ENCODE results near the gene CLSTN2.

The CLSTN2 gene

DNA sequence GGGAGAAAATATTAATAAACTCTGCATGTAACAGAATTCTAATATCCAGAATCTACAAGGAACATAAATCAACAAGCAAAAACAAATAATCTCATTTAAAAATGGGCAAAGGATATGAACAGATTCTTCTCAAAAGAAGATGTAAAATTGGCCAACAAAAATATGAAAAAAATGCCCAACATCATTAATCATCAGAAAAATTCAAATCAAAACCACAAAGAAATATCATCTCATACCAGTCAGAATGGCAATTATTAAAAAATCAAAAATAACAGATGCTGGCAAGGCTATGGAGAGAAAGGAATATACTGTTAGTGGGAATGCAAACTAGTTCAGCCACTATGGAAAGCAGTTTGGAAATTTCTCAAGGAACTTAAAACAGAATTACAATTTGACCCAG is 592.2 kb downstream of the CLSTN2 start:
- H3K9ac ChIP-seq: no peak overlapping the region
- TF ChIP-seq, protein P1, sequence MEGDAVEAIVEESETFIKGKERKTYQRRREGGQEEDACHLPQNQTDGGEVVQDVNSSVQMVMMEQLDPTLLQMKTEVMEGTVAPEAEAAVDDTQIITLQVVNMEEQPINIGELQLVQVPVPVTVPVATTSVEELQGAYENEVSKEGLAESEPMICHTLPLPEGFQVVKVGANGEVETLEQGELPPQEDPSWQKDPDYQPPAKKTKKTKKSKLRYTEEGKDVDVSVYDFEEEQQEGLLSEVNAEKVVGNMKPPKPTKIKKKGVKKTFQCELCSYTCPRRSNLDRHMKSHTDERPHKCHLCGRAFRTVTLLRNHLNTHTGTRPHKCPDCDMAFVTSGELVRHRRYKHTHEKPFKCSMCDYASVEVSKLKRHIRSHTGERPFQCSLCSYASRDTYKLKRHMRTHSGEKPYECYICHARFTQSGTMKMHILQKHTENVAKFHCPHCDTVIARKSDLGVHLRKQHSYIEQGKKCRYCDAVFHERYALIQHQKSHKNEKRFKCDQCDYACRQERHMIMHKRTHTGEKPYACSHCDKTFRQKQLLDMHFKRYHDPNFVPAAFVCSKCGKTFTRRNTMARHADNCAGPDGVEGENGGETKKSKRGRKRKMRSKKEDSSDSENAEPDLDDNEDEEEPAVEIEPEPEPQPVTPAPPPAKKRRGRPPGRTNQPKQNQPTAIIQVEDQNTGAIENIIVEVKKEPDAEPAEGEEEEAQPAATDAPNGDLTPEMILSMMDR (conservative IDR thresholded peaks at IDR 0.05; ENCODE audit: low read depth, low read length): no peak
- H2AFZ ChIP-seq (ENCODE audit: low read depth): no peak overlapping the region
- H3K27ac ChIP-seq: no peak overlapping the region
- no peaks in the 10 kb centered on the region for H4K20me1 ChIP-seq (ENCODE audit: insufficient read depth)
- no peaks in the 10 kb centered on the region for H3K36me3 ChIP-seq (ENCODE audit: insufficient read depth)
- H3K4me1 ChIP-seq (ENCODE audit: low read depth, poor library complexity, severe bottlenecking): no peaks in the 10 kb centered on the region
- H3K79me2 ChIP-seq (ENCODE audit: insufficient read depth, low read depth): no peaks in the 10 kb centered on the region
- H3K27me3 ChIP-seq (ENCODE audit: insufficient read depth, low read depth): no peaks in the 10 kb centered on the region
- H3K4me2 ChIP-seq: no peak overlapping the region
- no peak overlapping the region for H3K4me3 ChIP-seq (IDR thresholded peaks at IDR 0.05; ENCODE audit: insufficient read depth, low read depth, low read length)

DNA sequence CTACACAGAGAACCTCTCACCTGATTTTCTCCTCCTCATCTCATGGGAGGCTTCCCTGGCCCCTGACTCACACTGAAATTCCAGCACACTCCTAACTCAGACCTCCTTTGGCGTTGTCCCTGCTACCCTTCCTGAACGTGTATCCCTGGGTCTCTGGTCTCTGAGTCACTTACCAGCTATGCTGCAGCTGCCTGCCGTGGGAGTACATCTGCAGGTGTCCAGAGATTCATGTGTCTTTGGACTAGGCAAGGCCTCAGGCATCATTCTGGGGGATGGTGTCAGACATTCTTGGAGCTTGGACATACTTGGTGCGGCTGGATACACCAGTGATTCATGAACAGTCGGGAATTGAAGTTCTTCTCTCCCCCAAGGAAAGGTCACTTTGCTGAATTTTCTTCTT is 594.1 kb downstream of the CLSTN2 start:
- no peaks in the 10 kb centered on the region for H3K4me1 ChIP-seq (ENCODE audit: low read depth, poor library complexity, severe bottlenecking)
- H3K27ac ChIP-seq: no peak overlapping the region
- no peaks in the 10 kb centered on the region for H3K27me3 ChIP-seq (ENCODE audit: insufficient read depth, low read depth)
- no peak overlapping the region for H2AFZ ChIP-seq (ENCODE audit: low read depth)
- no peak overlapping the region for H3K9ac ChIP-seq
- TF ChIP-seq, protein P1 (conservative IDR thresholded peaks at IDR 0.05; ENCODE audit: low read depth, low read length): no peak
- H3K4me3 ChIP-seq (IDR thresholded peaks at IDR 0.05; ENCODE audit: insufficient read depth, low read depth, low read length): no peak overlapping the region
- H3K79me2 ChIP-seq (ENCODE audit: insufficient read depth, low read depth): no peaks in the 10 kb centered on the region
- H3K36me3 ChIP-seq (ENCODE audit: insufficient read depth): no peaks in the 10 kb centered on the region; the same call in 1 of the 2 replicates
- no peak overlapping the region for H3K4me2 ChIP-seq
- no peaks in the 10 kb centered on the region for H4K20me1 ChIP-seq (ENCODE audit: insufficient read depth)

DNA sequence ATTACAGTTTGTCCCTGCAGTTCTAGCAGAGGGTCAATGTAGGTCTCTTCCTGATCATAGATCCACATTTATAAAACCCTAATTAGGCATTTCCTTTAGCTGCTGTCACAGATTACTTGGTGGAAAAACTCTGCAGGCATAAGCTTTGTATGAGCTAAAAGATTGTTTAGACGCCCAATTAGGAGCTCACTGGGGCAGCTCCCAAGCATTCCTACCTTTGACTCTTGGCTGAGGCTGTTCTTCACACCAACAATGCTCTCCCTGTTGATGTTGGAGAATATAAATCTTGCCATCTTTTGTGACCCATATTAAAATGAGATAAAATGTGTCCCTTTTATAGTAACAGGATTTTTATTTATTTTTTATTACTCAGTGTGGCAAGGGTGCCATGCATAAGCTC is 594.6 kb downstream of the CLSTN2 start:
- H2AFZ ChIP-seq (ENCODE audit: low read depth): no peak overlapping the region
- H4K20me1 ChIP-seq (ENCODE audit: insufficient read depth): no peaks in the 10 kb centered on the region
- TF ChIP-seq, protein P1 (conservative IDR thresholded peaks at IDR 0.05; ENCODE audit: low read depth, low read length): no peak
- H3K4me3 ChIP-seq (IDR thresholded peaks at IDR 0.05; ENCODE audit: insufficient read depth, low read depth, low read length): no peak overlapping the region
- no peaks in the 10 kb centered on the region for H3K4me1 ChIP-seq (ENCODE audit: low read depth, poor library complexity, severe bottlenecking)
- H3K27ac ChIP-seq: no peak overlapping the region
- H3K27me3 ChIP-seq (ENCODE audit: insufficient read depth, low read depth): no peaks in the 10 kb centered on the region
- no peak overlapping the region for H3K4me2 ChIP-seq
- no peaks in the 10 kb centered on the region for H3K79me2 ChIP-seq (ENCODE audit: insufficient read depth, low read depth)
- H3K36me3 ChIP-seq (ENCODE audit: insufficient read depth): no peaks in the 10 kb centered on the region; the same call in 1 of the 2 replicates
- H3K9ac ChIP-seq: no peak overlapping the region

DNA sequence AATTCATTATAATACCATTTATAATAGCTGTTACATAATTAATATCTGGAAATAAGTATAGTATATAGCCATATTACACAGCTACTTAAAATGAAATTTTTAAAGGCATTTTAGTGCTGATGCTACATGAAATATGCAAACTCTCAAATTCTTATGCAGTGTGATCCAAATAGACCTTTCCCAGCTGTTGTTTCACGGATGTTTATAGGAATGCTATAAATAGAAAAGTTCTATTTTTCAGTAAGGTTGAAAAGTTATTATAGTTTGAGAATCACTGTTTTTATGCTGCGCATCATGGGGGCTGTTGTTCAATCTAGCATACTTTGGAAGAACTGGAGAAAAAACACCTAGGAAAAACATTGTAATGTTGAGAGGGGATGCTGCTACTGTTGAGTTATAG is 595.1 kb downstream of the CLSTN2 start:
- Histone ChIP-seq H3K27me3 (ENCODE audit: insufficient read depth, low read depth) (no peaks in the 10 kb centered on the region), H3K4me2 (no peak overlapping the region), H4K20me1 (ENCODE audit: insufficient read depth) (no peaks in the 10 kb centered on the region), H3K27ac (no peak overlapping the region), H3K36me3 (ENCODE audit: insufficient read depth) (no peaks in the 10 kb centered on the region; the same call in 1 of the 2 replicates), H3K79me2 (ENCODE audit: insufficient read depth, low read depth) (no peaks in the 10 kb centered on the region), H3K4me1 (ENCODE audit: low read depth, poor library complexity, severe bottlenecking) (no peaks in the 10 kb centered on the region), H2AFZ (ENCODE audit: low read depth) (no peak overlapping the region), H3K9ac (no peak overlapping the region), H3K4me3 (IDR thresholded peaks at IDR 0.05; ENCODE audit: insufficient read depth, low read depth, low read length) (no peak overlapping the region)
- TF ChIP-seq, protein P1 (conservative IDR thresholded peaks at IDR 0.05; ENCODE audit: low read depth, low read length): no peak
